HG03378 (cell line): ENCODE measurements around the gene TNKS2.
"Not testable (repeated sequence)": the region's sequence is repeated elsewhere in the genome, so short reads cannot be mapped to it uniquely, and the experiment has no call there.

Source experiments
- ATAC-seq: cut with Tn5 transposase; IDR thresholded peaks from one replicate; pipeline ENCODE4 v1.9.1; 2021; ENCODE audit warnings: mild to moderate bottlenecking, moderate library complexity; ENCODE audit not compliant: unreplicated experiment

TNKS2 gene

DNA sequence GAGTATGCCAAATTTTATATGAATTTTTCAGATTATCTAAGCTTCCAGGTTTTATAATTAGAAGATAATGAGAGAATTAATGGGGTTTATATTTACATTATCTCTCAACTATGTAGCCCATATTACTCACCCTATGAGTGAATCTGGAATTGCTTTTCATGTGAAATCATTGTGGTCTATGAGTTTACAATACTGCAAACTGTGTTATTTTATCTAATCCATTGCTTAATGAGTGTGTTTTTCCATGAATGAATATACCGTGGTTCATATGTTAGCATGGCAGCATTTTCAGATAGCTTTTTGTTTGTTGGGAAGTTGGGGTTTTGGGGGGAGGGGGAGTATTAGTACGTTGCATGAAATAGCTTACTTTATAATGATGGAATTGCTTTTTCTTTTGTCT, 66.5 kb downstream of the TNKS2 start:
- no peak for ATAC-seq

DNA sequence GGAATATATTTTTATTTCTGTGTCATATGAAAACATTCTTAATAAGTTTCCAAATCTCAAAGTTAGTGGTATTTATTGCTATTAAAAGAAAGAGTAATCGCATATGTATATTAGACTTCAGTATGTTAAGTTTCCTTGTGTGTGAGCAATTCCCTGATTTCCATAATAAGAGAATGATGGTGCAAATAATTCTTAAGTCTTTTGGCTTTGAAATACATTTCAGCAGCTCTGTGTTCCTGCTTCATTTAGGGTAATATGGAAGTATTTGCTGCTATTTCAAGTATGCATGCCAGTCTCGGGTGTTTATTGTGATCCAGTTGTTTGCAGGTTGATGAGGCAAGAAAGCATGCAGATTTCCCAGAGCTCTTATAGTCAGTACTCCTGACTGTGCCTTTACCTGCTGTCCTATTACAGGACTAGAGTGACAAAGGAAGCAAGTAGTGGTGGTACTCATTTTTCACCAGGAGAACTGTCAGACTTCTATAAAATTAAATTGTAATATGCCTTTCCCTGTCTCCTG, 67.4 kb downstream of the TNKS2 start:
- no peak for ATAC-seq

GRCh38 chr10:91875156-91875555, 76.9 kb downstream of the TNKS2 start:
- ATAC-seq = no peak

DNA sequence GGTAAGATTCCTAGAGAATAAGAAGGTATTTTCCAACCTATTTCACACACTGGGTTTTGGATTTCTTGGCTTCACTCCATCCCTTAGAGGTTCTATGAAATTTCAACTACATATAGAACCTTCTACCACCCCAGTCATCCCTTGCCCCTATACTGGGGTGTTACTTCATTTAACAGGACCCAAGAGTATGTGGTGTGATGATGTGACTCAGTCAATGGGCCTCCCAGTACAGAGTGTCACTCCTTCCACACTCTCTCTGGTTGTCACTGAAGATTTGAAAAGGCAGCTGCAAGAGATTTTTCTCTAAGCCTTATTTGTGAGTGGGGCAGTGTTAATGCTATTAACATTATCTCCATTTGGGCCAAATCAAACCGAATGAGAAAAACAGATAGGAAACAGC, 77.6 kb downstream of the TNKS2 start:
- ATAC-seq = no peak

GRCh38 chr10:91879515-91880170, 81.4 kb downstream of the TNKS2 start:
- no peak for ATAC-seq

GRCh38 chr10:91880310-91880709, 82.1 kb downstream of the TNKS2 start:
- ATAC-seq = no peak

DNA sequence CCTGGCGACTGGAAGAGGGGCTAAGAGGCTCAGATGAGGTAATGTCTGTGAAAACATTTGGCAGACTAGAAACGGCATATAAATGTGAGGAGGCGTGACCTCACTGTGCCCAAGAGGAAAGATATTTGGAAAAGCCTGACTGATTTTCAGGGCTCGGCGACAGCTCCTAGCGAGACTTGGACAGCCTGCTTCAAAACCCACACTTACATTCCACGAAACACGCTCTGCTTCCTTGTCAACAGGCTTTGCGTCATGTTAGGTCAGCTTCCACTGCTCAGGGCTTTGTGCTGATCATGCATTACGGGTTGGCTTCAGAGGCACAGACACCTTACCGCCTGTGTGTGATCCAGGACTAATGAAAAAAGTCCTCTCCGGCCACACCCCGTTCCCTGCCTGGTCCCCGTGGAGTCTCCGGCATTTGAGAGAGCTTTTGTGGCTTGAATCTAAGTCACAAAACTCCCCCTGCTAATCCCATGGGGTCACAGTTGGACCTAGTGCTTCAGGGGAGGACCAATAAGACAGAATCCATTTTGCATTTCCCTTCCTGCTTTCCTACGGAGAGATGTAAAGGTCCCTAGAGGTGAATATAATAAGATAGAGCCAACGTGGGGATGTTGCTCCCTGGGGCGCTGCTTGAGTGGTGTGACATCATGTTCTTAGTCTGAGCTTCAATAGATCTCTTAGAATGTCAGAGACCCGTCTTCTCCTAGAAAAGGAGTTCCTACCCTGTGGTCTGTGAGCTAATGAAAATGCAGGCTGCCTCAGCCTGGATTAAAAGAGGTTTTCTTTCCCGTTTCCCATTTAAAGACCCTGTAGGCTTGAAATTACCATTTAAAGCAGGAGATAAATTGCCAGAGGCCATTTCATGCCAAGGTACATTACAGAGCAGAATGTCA, 85.6 kb downstream of the TNKS2 start:
- no peak for ATAC-seq

DNA sequence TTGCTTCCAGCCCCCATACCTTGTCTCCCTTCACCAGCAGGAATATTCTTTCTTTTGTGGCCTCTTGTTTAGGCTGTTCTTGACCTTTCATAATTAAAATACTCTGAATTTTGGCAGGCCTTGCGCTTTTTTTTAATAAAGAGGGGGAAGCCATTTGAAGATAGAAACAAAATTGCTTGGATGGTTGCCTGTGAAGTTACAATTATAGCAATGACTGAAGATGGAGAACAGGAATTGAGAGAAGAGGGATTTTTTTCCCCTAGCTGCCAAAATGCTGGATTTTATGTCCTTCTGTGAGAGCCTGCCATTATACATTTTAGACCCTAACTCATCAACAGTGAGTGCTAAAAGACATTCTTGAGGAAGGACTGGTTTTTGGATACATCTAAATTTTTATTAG, 86.3 kb downstream of the TNKS2 start:
- no peak for ATAC-seq

DNA sequence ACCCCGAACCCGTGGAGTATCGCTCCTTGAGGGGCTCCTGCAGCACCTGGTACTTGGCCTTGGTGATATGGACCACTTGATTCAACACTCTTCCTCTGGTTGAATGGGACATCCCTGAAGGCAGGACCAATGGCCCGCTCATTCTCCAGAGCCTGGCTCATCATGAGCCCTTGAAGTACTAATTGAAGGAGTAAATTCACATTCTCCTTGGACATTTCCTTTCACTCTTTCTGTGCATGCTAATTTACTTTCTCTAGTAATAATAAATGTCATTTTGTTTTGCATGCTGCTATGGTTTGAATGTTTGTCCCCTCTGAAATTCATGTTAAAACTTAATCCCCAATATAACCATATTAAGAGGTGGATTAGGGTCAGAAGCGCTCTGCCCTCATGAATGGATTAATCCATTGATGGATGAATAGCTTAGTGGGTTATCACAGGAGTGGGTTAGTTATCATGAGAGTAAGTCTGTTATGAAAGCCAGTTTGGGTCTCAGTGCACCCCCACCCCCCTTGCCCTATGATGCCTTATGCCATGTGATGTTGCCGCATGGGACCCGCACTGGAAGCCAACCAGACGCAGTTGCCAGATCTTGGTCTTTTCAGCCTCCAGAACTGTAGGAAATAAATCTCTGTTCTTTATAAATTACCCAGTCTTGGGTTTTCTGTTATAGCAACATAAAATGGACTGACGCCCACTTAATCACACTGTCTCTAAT, 87.3 kb downstream of the TNKS2 start:
- no peak for ATAC-seq

- no peak for ATAC-seq
Observed at GRCh38 chr10:91886954-91887271, 88.7 kb downstream of the TNKS2 start.

DNA sequence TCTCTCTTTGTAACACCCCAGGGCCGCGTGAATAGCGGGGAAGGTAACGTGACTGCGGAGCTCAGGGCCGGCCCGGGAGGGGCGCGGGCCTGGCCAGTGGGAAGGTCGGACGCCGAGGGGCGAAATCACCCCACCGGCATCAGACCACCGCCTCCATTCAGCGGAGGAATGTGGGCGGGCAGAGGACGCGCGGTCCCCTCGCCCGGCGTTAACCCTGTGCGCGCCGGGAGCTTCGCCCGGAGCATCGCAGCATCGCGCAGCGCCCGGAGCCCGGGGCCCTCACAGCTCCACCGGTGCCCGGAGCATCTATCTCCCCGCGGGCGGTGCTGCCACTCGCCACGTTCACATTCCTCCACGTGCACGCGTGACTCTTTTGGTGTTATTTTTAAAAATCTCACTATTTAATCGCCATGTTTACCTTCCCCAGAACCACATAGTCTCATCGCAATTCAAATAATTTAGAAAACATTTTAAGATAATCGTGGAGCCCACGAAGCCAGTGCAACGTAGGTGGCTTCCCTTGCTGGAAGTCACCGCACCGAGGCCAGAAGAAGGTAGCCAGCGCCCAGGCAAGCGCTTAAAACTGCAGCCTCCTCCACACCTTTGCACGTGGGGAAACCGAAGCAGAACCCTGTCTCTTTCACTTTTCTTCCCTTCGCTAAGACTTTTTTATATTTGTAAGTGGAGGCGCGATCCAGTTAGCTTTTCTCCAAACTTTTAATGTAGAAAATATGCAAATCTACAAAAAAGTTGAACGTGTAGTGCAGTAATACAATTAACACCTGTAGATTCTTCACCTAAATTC, 89.2 kb downstream of the TNKS2 start:
- no peak for ATAC-seq

DNA sequence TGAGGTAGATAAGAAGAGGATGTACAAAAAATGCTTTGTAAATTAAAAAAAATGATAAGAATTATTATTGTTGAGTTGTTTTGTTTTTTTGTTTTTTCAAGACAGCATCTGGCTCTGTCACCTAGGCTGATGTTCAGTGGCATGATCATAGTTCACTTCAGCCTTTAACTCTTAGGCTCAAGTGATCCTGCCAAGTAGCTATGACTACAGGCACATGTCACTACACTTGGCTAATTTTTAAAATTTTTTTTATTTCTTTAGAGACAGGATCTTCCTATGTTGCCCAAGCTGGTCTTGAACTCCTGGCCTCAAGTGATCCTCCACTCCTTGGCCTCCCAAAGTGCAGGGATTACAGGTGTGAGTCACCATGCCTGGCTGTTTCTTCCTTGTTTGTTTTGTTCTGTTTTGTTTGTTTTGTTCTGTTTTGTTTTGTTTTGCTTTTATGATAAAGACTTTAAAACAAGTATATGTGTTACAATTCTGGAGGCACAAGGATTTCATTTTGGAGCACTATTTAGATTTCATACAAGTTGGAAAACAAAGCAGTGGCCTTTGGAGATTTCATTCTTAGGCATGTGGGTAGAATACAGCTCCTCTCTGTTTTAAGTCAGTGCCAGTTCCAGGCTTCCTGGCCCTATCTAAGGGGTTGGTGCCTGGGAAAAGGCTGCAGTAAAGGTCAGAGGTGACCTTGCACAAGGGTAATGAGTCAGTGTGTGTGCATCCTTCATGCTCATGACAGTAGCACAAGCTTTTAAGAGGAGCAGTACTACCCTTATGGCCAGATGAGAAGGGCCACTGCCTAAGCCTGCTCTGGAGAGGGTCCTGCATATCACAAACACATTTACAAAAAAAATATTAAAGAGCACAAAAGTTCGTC, 93.1 kb downstream of the TNKS2 start:
- ATAC-seq = no peak

DNA sequence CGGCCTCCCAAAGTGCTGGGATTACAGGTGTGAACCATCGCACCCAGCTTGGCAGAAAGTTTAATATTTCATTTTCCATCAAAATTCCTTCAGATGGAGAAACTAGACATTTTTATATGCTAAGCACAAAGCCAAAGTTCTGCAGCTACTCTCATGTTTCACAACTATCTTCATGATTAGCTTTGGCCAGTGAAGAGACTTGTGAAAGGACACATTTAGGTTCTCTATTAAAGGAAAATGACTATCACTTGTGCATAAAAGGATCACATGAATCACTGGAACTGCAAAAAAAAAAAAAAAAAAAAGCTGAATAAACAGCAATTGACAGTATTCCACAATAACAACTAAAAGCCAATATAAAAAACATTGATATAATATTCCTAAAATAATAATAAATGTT, 94.8 kb downstream of the TNKS2 start:
- ATAC-seq = no peak

GRCh38 chr10:91894261-91894685, 96.0 kb downstream of the TNKS2 start:
- not testable (repeated sequence) for ATAC-seq

GRCh38 chr10:91896212-91896756, 98.1 kb downstream of the TNKS2 start:
- ATAC-seq = no peak

GRCh38 chr10:91897421-91897820, 99.2 kb downstream of the TNKS2 start:
- no peak for ATAC-seq

- no peak for ATAC-seq
Observed at GRCh38 chr10:91901784-91902677, 103.8 kb downstream of the TNKS2 start.

GRCh38 chr10:91907033-91907594, 108.9 kb downstream of the TNKS2 start:
- ATAC-seq = no peak
